GM21737 (cell line): ENCODE data around the gene PTPA.

Experiments used
- ATAC-seq: cut with Tn5 transposase; IDR thresholded peaks from one replicate; pipeline ENCODE4 v1.9.1; 2021; ENCODE audit warnings: mild to moderate bottlenecking, moderate library complexity; ENCODE audit not compliant: unreplicated experiment

The PTPA gene

GRCh38 chr9:129081388-129081904 lies 29.8 kb upstream of the PTPA start:
- no peak for ATAC-seq

GRCh38 chr9:129084087-129084486 lies 27.1 kb upstream of the PTPA start:
- no peak for ATAC-seq

DNA sequence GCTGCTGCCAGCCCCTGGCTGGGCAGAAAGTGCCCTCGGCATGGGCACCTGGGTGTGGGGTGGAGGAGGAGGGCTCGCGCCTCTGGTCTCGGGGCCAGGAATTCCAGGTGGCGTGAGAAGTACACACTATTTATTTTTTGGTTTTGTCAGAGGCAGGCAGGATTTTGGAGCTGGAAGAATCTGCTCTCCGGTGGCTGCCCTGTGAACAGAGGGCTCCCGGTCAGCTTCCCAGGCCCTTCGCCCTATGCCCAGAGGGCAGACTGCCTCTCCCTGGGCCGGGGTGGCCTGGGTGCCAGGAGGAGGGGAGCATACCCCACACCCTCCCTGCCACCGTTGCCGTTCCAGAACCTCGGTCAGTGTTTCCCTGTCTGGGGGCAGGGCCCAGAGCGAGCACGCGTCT lies 22.0 kb upstream of the PTPA start:
- no peak for ATAC-seq

DNA sequence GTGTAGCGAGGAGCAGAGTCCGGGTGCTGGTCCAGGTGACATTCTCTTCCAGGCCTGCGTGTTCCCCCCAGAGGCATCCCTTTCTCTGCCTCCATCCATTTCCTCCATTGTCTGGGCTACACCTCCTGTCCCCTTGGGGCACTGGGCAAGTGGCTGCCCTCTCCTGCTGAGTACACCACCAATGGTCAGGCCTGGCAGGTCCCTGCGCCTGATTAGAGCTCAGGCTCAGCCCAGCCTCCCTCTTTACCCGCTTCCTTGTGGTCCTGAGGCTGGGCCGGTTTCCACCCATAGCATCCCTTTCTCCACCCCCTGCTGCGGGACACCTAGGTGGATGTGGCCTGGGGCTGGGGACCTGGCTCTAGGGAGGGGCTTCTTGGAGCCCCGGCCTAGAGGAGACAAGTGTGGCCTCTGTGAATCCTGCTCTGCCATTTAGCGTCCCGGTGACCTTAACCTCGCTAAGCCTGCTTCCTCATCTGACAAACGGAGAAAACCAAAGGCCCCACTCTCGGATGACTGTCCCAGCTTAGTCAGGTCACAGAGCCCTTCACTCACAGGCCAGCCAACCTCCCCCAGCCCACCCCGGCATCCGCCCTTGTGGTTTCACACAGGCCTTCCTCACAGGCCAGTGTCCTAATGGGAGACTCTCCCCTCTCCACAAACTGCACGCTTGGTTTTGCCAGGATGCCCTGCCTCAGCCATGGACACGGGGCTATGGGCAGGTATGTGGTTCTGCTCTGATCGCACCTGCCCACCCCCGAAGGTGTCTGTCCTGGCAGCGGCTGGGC lies 17.4 kb upstream of the PTPA start:
- ATAC-seq = no peak

DNA sequence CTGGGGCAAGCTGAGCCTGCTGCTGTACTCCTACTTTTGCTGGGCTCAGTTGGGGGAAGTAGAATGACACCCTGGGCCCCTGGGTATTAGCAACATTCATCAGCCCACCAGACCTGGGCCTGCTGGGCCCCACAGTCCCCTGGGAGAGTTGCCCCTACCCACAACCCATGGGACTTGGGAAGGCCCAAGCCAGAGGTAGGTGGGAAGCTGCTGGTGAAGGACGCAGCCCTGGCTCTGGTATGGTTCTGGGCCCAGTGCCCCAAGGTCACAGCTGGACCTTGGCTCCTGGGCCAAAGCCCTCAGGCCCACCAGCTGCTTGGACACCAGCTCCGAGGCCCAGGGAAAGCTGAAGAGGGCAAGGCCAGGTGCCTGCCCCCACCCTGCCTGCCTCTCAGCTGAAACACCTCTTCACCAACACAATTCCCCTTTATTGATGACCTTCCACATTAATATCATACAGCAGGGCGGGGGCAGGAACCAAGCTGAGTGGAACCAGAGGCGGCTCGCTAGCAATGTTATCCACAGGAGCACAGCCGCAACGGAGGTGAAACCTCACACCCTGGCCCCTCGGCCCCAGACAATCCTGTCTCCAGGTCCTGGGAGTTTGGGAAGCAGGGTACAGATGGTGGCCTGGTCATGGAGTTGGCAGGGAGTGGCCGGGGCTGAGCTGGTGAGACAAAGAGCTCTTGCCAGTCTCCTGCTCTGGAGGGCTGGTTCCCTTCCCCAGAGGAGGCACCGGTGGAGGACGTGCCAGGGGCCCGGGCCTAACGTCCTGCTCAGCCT lies 16.6 kb upstream of the PTPA start:
- no peak for ATAC-seq

DNA sequence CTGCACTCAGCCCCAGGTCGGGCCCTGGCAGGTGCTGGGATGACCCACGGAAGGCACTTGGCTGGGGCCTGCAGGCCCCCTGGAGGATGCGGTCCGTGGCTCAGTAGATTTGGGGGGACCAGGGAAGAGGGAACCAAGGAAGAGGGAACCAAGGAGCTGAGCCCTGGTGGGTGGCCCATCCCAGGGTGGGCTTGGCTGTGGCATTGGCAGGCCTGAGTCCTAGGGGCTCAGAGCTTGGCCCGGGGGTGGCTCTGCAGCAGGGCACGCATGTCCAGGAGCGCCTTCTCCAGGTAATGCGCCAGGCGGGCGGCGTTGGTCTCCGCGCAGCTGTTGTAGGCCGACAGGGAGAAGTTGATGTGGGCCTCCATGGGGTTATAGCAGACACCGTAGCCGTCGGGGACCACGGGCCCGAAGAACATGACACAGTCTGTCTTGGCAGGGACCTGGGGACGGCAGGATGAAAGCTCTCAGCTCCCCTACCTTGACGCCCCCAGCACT lies 16.0 kb upstream of the PTPA start:
- no peak for ATAC-seq

- no peak for ATAC-seq
Observed at GRCh38 chr9:129095908-129096307, 15.3 kb upstream of the PTPA start.

- ATAC-seq = no peak
Observed at GRCh38 chr9:129097671-129098306, 13.4 kb upstream of the PTPA start.

- no peak for ATAC-seq
Observed at GRCh38 chr9:129098328-129098727, 12.9 kb upstream of the PTPA start.

GRCh38 chr9:129100383-129101169 lies 10.6 kb upstream of the PTPA start:
- no peak for ATAC-seq

- no peak for ATAC-seq
Observed at GRCh38 chr9:129101279-129101678, 9.9 kb upstream of the PTPA start.

- ATAC-seq = no peak
Observed at GRCh38 chr9:129102095-129102525, 9.1 kb upstream of the PTPA start.

DNA sequence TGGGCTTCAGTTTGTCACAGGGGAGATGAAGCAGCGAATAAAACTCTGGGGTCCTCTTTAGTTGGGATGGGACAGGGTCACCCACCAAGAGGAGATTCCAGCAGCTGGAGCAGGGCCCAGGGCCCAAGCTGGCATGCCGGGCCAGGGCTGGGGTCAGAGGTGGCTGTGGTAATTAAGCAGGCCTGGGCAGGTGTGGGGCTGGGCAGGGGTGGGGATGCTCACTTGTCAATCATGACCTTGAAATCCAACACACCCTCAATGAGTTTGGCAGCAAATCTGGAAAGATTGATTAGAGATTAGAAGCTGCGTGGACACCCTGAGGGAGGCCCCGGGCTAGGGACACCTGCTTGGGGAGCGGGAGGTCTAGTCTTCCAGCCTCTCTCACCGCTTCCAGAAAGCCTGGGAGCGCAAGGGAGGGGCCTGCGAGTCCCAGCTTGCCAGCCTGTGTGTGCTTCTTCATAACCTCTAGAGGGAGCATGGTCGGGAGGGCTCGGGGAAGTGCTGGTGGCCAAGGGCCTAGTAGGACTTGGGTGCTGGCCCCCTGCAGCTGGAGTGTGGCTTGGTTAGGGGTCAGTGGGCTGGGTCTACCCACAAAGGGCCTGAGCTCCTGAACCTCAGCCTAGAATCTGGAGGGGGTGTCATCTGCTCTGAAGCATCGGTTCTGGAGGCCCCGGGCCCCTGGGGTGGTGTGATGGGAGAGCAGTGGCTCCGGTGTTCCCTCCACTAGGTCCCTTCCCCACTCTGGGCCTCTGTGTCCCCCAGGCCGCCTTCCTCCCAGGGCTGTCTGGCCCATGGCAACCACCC lies 8.2 kb upstream of the PTPA start:
- no peak for ATAC-seq

DNA sequence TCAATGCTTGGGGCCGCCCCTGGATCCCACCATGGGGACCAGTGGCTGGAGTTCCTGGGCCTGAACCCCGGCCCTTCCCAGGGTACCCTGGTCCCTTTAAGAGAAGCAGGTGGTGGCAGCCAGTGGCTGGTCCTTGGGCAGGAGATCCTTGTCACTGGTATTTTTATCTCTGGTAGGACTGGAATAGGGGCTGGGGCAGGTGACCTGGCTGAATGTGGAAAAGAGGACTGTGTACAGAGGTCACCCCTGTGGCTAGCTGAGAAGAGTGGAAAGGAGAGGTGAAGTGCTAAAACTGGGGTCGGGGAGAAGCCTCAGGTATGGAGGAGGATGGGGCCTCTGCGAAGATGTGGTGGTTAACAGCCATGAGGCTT lies 7.6 kb upstream of the PTPA start:
- no peak for ATAC-seq

- ATAC-seq = no peak
Observed at GRCh38 chr9:129104051-129104450, 7.2 kb upstream of the PTPA start.

GRCh38 chr9:129105857-129106694 lies 5.1 kb upstream of the PTPA start:
- ATAC-seq = no peak

GRCh38 chr9:129107651-129108050 lies 3.6 kb upstream of the PTPA start:
- ATAC-seq = no peak

DNA sequence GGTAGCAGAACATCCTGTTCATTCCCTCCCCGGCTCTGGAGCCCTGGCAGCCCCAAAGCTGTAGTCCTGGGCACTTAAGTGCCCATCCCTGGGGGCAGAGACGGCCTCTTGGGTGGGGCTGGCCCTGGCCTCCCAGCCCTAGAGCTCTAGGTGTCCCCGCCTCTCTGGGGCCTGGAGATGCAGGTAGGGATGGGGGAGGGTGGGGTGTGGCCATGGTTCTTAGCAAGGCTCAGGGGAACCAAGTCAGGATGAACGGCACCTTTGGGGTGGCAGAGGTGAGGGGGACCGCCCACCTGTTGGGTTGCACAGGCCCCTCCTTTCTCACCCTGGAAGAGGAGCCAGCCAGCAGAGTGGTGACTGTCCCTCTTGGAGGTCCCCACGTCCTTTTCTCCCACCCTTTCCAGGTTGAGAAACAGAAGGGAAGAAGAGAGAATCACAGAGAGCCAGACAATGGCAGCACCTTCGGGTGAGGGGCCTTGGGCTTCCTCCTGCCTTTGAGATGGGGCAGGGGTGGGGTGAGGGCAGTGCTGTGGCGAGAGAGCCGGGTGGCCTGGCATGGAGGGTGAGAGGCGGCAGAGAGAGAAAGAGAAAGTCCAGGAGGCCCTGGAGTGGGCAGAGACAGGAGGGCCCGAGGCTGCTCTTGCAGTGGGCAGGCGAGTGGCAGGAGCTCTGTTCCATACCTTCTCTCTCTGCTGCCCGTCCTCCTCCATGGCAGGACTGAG lies 3.0 kb upstream of the PTPA start:
- ATAC-seq = no peak
